Peyer's patch (tissue), 4 donors: ENCODE measurements around the gene LRP6. TPM values are rescaled to one million over a fixed set of nuclear protein-coding genes. Genes with fewer than 3 reads are reported as not detected.
"Not testable (repeated sequence)": the region's sequence is repeated elsewhere in the genome, so short reads cannot be mapped to it uniquely, and the experiment has no call there.

ENCODE experiments used
- DNase-seq, 3 donors: peaks; one replicate each; pipeline ENCODE4 v3.0.0-alpha.2; 2017 to 2019
- H3K27ac ChIP-seq, 4 donors: fragments of 200-600 bp; sonication (generic); one replicate each; pipeline ENCODE4 v1.5.1; 2016 to 2019
- H3K27me3 ChIP-seq, 2 donors: fragments of 200-600 bp; sonication (generic); one replicate each; pipeline ENCODE4 v1.5.1; 2019
- H3K36me3 ChIP-seq, 3 donors: fragments of 200-600 bp; sonication (generic); one replicate each; pipeline ENCODE4 v1.5.1; 2016 to 2019
- H3K4me1 ChIP-seq, 4 donors: fragments of 200-600 bp; sonication (generic); one replicate each; pipeline ENCODE4 v1.5.1; 2016 to 2019
- H3K4me3 ChIP-seq, 4 donors: fragments of 200-600 bp; sonication (generic); 1 replicate in 3 of 4; 2 replicates in 1 of 4; pipeline ENCODE4 v1.5.1; 2016 to 2019; ENCODE audit warnings: mild to moderate bottlenecking in 1 of 4
- H3K9me3 ChIP-seq, 4 donors: fragments of 200-600 bp; sonication (generic); one replicate each; pipeline ENCODE4 v1.5.1; 2016 to 2019; ENCODE audit warnings: mild to moderate bottlenecking in 1 of 4
- CTCF ChIP-seq, 6 experiments: fragments of 450-650 bp in 4 of 6; fragments of 200-600 bp in 2 of 6; sonication (generic) in 1 of 6; IDR thresholded peaks; one replicate each; pipeline ENCODE4 v1.5.1; 2017 to 2019; ENCODE audit warnings: antibody characterized with exemption in 6 of 6, mild to moderate bottlenecking in 3 of 6, moderate library complexity in 1 of 6
- POLR2A ChIP-seq, 2 donors: fragments of 450-650 bp; IDR thresholded peaks; one replicate each; pipeline ENCODE4 v1.5.1; 2017; ENCODE audit warnings: antibody characterized with exemption in 2 of 2, mild to moderate bottlenecking in 2 of 2, moderate library complexity in 2 of 2
- total RNA-seq, 4 donors: library from RNA; depleted of rRNA; stranded (reverse); fragments of >200 nt; gene quantifications; one replicate each; pipeline ENCODE4 v1.1.0, GENCODE V29; 2016

LRP6 gene
- 10 to 100 TPM; 27.3 to 78.4 (median 56.2) TPM for total RNA-seq

DNA sequence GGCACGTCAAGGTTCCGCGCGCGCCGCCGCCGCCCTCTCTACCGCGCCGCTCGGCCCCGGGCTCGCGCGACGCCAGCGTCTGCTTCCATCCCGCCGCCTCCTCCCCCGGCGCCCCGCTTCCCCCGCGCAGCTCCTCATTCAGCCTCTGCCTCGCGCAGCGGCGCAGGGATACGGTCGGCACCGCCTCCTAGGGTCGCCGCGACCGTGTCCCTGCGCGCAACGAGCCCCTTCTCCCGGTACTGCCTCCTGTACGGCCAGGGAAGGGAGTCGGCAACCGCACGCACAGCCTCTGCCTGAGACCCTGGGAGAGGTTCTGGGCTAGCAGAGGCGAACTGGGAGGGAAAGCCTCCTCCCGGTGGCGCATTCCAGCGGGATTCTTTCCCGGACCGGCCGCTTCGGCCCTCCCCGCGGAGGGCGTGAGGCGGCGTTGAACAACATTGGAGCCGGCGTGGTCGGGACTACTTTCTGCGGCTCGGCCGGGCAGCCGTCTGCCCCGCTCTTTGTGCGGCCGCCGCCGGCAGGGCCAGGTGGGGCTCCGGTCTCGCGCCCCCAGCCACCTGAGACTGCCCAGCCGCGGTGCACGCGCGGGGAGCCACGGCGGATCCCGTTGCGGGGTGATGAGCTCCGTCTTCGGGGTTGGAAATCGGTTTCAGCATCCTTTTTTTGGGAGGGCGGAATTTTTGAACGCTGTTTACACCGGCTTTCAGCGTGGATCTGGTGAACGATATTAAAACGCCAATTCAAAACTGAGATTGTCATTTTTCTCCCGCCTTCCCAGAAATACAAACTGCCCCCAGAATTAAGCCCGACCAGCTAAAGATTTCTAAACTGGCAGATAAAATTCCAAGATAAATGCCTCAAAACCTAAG, at the start of gene LRP6:
Gene LRP6, minus strand, starts transcription at position 172 of the 869 bp plus-strand sequence. CDS start 309 bp downstream, outside the sequence.
- Histone ChIP-seq H3K36me3 (no peaks in the 10 kb centered on the region), H3K4me1 (peaks cover 0 to 8% (median 0%) of the 10 kb centered on the region in 4 donors), H3K9me3 (no peaks in the 10 kb centered on the region), H3K4me3 (peak within 1 kb of the TSS; percentile 58 to 86 (median 66)), H3K27me3 (no peaks in the 10 kb centered on the region), H3K27ac (peak within 1 kb of the TSS; percentile 61 to 98 (median 93))
- TF ChIP-seq POLR2A (IDR thresholded peaks at IDR 0.05) (peak; percentile 47 to 48), CTCF (IDR thresholded peaks at IDR 0.05) (peak in 2 of 6 experiments; percentile 23)
- peak; percentile 56 to 91 (median 90) for DNase-seq

DNA sequence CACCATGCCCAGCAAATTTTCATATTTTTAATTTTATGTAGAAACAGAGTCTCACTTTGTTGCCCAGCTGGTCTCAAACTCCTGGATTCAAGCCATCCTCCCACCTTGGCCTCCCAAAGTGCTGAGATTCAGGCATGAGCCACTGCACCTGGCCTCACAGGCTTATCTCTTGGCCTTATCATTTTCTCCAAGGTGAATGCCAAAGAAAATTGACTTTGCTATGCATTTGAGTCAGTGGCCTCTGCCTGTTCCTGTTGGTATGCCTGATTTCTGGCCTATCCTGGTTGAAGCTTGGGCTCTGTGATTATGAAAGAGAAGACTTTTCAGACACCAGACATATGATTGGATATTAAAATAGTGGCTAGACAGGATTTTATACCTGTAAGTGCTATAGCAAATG, 49.0 kb upstream of the LRP6 start:
- no peak for DNase-seq
- Histone ChIP-seq H3K4me1 (peaks cover 0 to 22% (median 0%) of the 10 kb centered on the region in 4 donors), H3K36me3 (no peaks in the 10 kb centered on the region), H3K9me3 (no peaks in the 10 kb centered on the region), H3K27me3 (no peaks in the 10 kb centered on the region), H3K4me3 (no peak overlapping the region), H3K27ac (peak overlapping the region in 1 of 4 donors; percentile 52)
- TF ChIP-seq POLR2A (IDR thresholded peaks at IDR 0.05) (no peak), CTCF (IDR thresholded peaks at IDR 0.05) (no peak)

DNA sequence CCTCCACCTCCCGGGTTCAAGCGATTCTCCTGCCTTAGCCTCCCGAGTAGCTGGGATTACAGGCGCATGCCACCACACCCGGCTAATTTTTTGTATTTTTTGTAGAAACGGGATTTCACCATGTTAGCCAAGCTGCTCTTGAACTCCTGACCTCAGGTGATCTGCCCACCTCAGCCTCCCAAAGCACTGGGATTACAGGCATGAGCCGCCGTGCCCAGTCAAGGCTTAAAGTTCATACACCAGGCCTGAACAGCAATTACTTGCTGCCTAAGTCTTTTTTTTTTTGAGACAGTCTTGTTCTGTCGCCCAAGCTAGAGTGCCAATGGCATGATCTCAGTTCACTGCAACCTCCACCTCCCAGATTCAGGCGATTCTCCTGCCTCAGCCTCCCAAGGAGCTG, 43.9 kb upstream of the LRP6 start:
- H3K9me3 ChIP-seq, H3K27me3 ChIP-seq, H3K4me1 ChIP-seq, H3K36me3 ChIP-seq, DNase-seq, H3K27ac ChIP-seq, H3K4me3 ChIP-seq: not testable (repeated sequence)

GRCh38 chr12:12305568-12306300, 38.9 kb upstream of the LRP6 start:
- Histone ChIP-seq H3K9me3 (no peaks in the 10 kb centered on the region), H3K27ac (no peak overlapping the region), H3K27me3 (no peaks in the 10 kb centered on the region), H3K4me3 (no peak overlapping the region), H3K4me1 (no peaks in the 10 kb centered on the region), H3K36me3 (no peaks in the 10 kb centered on the region)
- no peak for DNase-seq
- TF ChIP-seq POLR2A (IDR thresholded peaks at IDR 0.05) (no peak), CTCF (IDR thresholded peaks at IDR 0.05) (no peak)

DNA sequence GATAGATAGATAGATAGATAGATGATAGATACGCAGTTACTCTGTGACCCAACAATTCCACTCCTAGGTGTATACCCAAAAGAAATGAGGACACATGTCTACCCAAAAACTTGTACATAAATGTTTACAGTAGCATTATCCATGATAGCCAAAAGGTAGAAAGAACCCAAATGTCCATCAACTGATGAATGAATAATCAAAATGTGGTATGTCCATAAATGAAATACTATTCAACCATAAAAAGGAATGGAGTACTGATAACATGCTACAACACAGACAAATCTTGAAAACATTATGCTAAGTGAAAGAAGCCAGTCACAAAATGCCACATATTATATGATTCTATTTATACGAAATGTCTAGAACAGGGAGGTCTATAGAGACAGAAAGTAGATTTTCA, 36.1 kb upstream of the LRP6 start:
- no peak for TF ChIP-seq POLR2A (IDR thresholded peaks at IDR 0.05)
- TF ChIP-seq CTCF (IDR thresholded peaks at IDR 0.05) = no peak
- H3K4me1 ChIP-seq = no peaks in the 10 kb centered on the region

GRCh38 chr12:12301122-12301521, 34.3 kb upstream of the LRP6 start:
- TF ChIP-seq CTCF (IDR thresholded peaks at IDR 0.05) (no peak), POLR2A (IDR thresholded peaks at IDR 0.05) (no peak)
- DNase-seq = no peak
- H3K9me3 ChIP-seq = no peaks in the 10 kb centered on the region

More for the DNA sequence above, 36.1 kb upstream of the LRP6 start:
- Histone ChIP-seq H3K4me3 (no peak overlapping the region), H3K27me3 (no peaks in the 10 kb centered on the region), H3K27ac (no peak overlapping the region), H3K36me3 (no peaks in the 10 kb centered on the region), H3K9me3 (no peaks in the 10 kb centered on the region)
- DNase-seq = no peak

More at GRCh38 chr12:12301122-12301521, 34.3 kb upstream of the LRP6 start:
- no peaks in the 10 kb centered on the region for H3K4me1 ChIP-seq
- H3K36me3 ChIP-seq = no peaks in the 10 kb centered on the region
- no peak overlapping the region for H3K4me3 ChIP-seq
- no peaks in the 10 kb centered on the region for H3K27me3 ChIP-seq
- no peak overlapping the region for H3K27ac ChIP-seq
